IMR-90 (cell line): ENCODE data around the gene PHEX.

Experiments
- CEBPB ChIP-seq: IDR thresholded peaks from 2 replicates; pipeline ENCODE4 v1.6.1; 2012; ENCODE audit warnings: low read depth, low read length, improper control_type of control experiment
- TF ChIP-seq, protein P1 (sequence below): conservative IDR thresholded peaks from 2 replicates; pipeline ENCODE4 v1.5.1; 2012; ENCODE audit warnings: mild to moderate bottlenecking, low read depth, low read length, improper control_type of control experiment

DNA sequence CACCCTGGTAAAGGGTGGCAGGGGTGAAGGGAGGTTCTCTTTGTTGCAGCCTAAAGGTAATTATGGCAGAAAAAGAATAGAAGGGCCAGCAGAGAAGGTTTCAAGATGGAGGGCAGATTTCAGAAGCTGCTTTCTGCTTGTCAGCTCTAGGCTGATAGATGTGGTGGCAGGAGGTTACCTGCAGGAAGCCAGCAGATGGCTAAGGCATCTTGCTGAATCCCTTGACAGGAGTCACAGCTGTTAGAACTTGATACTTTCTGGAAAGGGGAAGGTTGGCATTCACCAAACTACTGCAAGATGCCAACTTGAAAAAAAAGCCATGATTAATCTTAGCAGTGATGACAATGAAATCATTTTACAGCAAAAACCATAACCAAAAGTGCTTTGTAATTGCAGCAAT, 171.1 kb downstream of the PHEX start:
- no peak for TF ChIP-seq CEBPB
- TF ChIP-seq, protein P1, sequence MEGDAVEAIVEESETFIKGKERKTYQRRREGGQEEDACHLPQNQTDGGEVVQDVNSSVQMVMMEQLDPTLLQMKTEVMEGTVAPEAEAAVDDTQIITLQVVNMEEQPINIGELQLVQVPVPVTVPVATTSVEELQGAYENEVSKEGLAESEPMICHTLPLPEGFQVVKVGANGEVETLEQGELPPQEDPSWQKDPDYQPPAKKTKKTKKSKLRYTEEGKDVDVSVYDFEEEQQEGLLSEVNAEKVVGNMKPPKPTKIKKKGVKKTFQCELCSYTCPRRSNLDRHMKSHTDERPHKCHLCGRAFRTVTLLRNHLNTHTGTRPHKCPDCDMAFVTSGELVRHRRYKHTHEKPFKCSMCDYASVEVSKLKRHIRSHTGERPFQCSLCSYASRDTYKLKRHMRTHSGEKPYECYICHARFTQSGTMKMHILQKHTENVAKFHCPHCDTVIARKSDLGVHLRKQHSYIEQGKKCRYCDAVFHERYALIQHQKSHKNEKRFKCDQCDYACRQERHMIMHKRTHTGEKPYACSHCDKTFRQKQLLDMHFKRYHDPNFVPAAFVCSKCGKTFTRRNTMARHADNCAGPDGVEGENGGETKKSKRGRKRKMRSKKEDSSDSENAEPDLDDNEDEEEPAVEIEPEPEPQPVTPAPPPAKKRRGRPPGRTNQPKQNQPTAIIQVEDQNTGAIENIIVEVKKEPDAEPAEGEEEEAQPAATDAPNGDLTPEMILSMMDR = no peak
